GM12891 (cell line): Measurements from ENCODE around the gene RANBP10.

Experiments
- DNase-seq: peaks from one replicate; pipeline ENCODE4 v3.0.0; 2011; ENCODE audit warnings: low spot score; ENCODE audit not compliant: insufficient read length
- FAIRE-seq: peaks from 2 replicates; lab custom pipeline; 2011; peaks lifted over from hg19 to GRCh38; lab: Jason Lieb, UNC
- PAX5 ChIP-seq: IDR thresholded peaks from 2 replicates; pipeline ENCODE4 v1.6.1; 2011; ENCODE audit warnings: low read length, moderate library complexity, mild to moderate bottlenecking; ENCODE audit not compliant: insufficient read depth, severe bottlenecking
- POLR2A ChIP-seq: IDR thresholded peaks from 2 replicates; pipeline ENCODE4 v1.6.1; 2011; ENCODE audit warnings: low read depth, low read length, control low read depth
- POLR2AphosphoS5 ChIP-seq: IDR thresholded peaks from 2 replicates; pipeline ENCODE4 v1.6.1; 2011; ENCODE audit warnings: low read depth, low read length, control low read depth
- POU2F2 ChIP-seq: IDR thresholded peaks from 2 replicates; pipeline ENCODE4 v1.6.1; 2011; ENCODE audit warnings: low read depth, mild to moderate bottlenecking, control low read depth, low read length, moderate library complexity
- SPI1 ChIP-seq: IDR thresholded peaks from 2 replicates; pipeline ENCODE4 v1.6.1; 2011; ENCODE audit warnings: low read depth, low read length, control low read depth
- TAF1 ChIP-seq: IDR thresholded peaks from 2 replicates; pipeline ENCODE4 v1.6.1; 2011; ENCODE audit warnings: low read depth, low read length, control low read depth

The RANBP10 gene

DNA sequence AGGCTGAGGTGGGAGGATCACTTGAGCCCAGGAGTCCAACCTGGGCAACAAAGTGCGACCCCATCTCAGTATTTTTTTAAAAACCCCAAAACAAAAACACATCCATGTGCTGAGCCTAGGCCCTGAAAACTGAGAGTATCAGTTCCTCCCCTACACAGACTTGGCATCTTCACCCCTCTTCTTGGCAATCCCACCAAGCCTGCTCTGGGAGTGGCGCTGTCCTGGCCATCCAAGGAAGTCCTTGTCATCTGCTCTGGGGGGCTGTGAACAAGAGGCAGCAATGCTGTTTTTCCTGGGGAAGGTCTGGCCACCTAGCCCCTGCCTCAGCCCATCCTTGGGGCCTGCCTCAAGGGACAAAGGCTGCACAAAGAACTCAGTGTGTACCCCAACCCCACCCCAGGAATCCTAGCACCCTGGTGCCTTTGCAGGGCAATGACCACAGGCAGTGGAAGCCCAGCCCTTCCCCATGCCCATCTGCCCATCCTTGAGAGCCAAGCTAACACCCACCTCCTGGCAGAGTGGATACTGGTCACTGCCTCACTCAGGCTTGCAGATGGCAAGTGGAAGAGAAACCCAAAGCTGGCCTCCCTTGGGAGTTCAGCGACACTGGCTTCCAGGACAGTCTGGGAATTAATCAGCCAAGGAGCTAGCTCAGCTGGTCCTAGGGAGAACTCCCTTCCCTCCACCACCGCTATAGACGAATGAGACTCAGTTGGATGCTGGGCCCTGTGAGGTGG, 72.5 kb downstream of the RANBP10 start:
- FAIRE-seq (no peak), DNase-seq (no peak)
- no peak for TF ChIP-seq POLR2AphosphoS5
- TF ChIP-seq TAF1, result no peak
- TF ChIP-seq PAX5, result no peak
- no peak for TF ChIP-seq POU2F2
- TF ChIP-seq SPI1, result no peak
- TF ChIP-seq POLR2A, result no peak

DNA sequence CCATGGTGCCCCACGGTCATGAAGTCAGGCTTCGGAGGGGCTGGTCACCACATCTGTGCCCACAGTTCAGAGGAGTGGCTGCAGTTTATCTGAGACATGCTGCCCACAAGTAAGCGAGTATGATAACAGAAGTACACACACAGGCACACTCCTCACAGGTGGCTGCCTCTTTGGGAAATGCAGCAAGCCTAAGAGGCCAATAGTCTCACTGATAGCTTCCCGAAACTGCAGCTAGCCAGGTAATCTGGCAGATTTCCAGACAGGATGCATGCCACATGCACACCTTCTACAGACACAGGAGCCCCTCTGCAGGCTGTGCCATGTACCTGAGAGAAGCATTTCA, 74.6 kb downstream of the RANBP10 start:
- TF ChIP-seq PAX5 (no peak), POLR2AphosphoS5 (no peak), POLR2A (no peak), SPI1 (no peak), POU2F2 (no peak), TAF1 (no peak)
- DNase-seq (no peak), FAIRE-seq (no peak)

DNA sequence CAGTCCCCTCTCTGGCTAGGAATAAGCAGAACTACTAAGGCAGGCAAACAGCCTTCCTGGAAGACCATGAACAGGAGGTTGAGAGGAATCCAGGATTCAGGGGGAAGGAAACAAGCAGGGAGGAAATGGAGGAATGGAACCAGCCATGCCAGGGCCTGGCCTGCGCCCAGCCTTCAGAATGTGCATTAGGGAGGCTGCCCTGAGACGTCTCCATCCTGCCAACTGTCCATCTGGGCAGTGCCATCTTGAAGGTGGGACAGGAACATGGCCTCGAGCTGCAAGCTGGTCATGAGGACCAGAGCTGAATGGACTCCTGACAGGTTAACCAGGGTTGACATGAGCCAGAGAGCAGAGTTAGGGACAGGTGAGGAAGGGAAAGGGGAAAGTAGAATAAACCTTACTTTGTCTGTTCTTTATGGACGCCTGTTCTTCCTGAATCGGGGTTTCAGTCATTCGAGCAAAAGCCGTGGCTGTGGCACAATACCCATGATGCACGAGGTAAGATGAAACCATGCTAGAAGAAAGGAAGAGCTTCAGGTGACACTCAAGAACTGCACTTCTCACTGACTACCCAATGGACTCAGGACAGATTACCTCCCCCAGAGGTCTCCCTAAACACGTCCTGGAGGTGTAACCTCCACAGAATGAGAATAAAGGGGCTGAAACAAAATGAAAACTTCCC, 75.1 kb downstream of the RANBP10 start:
- DNase-seq, result no peak
- TF ChIP-seq POLR2A, result no peak
- no peak for TF ChIP-seq POLR2AphosphoS5
- TF ChIP-seq PAX5, result no peak
- TF ChIP-seq POU2F2, result no peak
- TF ChIP-seq SPI1, result no peak
- no peak for TF ChIP-seq TAF1
- no peak for FAIRE-seq

DNA sequence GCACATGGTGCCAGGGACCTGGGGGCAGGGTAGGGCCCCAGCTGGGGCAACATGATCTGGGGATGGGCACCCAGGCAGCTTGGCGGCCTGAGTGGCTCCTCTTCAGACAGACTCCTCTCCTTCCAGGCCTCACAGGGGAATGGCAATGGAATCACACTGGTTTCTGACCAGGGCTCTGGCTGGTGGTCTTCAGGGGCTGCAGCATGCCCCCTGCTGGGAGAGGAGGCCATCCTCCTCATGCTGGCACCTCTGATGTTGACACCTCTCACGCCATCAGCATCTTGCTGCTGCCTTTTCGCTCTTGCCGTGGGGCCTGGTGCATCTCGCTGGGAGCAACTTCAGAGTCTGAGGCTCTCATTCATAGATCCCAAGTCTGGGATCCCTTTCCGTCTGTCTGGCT, 76.0 kb downstream of the RANBP10 start:
- DNase-seq, result no peak

DNA sequence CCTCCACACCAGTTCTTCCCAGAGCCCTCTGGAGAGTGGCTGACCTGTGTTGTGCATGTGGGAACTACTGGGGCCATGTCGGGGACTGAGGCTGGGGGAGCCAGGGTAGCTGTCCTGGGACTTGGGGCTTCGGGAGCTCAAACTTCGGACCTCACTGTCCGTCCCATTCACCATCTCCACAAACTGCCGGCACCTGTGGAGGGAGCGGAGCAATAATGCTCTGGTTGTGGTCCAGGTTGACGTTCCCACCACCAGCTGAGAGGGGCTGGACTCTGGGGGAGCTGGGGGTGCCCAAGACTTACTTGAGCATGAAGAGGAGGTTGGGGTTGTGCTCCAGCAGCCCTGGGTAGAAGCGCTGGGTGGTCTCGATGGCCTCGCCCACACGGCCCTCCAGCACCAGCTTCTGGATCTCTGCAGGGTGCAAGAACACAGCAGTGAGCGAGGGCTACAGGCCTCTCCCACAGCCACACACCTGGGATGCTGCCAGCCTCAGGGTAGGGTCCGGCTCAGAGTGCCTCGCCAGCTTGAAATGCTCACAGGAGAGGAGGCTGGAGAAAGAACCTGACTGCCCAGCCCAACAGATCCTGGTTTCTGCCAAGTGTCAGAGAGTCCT, 76.6 kb downstream of the RANBP10 start:
- FAIRE-seq (no peak), DNase-seq (no peak)
- TF ChIP-seq POLR2A, result no peak
- no peak for TF ChIP-seq TAF1
- no peak for TF ChIP-seq SPI1
- no peak for TF ChIP-seq POU2F2
- TF ChIP-seq POLR2AphosphoS5, result no peak
- TF ChIP-seq PAX5, result no peak

More for the DNA sequence above, 76.0 kb downstream of the RANBP10 start:
- no peak for FAIRE-seq
- TF ChIP-seq SPI1 (no peak), POU2F2 (no peak), POLR2AphosphoS5 (no peak), TAF1 (no peak), PAX5 (no peak), POLR2A (no peak)

DNA sequence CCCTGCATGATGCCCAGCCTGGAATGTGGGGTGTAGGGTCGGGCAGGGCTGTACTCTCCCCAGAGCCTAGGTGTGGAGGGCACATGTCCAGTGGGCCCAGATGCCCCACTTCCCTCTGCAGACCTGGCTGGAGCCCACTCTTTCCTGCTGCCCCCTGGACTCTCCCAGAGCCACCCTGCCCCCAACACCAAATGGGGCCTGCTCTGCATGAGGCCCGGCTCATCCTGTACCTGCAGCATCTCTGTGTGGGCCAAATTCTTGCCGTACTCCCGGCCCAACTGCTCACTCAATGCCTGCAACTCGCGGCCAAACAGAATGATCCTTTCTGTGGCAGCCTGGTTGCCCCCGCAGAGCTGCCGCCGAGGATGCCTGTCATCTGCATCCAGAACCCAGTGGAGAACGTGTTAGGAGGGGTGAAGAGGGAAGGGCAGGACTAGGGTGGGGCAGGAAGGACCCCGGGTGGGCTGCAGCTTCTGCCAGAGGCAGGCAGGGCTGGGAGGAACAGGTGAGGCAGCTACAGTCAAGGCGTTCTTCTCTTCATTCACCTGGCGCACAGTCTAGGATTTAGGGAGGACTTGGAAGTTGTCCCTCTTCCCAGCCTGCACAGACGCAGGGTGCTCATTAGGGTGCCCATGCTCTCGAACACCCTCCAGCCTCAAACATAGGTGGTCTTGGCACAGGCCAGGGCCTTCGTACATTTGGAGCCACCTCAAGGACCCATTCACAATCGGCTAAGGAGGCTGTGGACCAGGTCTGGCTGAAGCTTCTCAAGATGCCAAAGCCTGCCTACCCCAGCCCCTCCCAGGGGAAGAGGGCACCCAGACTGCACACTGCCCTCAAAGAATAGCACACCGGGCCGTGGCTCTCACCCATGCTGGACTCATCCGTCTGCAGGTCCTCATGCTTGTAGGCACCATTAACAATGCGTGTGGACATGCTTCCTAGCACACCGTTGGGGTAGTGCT, 78.6 kb downstream of the RANBP10 start:
- TF ChIP-seq SPI1 (no peak), TAF1 (no peak), POLR2AphosphoS5 (no peak), PAX5 (no peak)
- FAIRE-seq, result no peak
- no peak for DNase-seq

DNA sequence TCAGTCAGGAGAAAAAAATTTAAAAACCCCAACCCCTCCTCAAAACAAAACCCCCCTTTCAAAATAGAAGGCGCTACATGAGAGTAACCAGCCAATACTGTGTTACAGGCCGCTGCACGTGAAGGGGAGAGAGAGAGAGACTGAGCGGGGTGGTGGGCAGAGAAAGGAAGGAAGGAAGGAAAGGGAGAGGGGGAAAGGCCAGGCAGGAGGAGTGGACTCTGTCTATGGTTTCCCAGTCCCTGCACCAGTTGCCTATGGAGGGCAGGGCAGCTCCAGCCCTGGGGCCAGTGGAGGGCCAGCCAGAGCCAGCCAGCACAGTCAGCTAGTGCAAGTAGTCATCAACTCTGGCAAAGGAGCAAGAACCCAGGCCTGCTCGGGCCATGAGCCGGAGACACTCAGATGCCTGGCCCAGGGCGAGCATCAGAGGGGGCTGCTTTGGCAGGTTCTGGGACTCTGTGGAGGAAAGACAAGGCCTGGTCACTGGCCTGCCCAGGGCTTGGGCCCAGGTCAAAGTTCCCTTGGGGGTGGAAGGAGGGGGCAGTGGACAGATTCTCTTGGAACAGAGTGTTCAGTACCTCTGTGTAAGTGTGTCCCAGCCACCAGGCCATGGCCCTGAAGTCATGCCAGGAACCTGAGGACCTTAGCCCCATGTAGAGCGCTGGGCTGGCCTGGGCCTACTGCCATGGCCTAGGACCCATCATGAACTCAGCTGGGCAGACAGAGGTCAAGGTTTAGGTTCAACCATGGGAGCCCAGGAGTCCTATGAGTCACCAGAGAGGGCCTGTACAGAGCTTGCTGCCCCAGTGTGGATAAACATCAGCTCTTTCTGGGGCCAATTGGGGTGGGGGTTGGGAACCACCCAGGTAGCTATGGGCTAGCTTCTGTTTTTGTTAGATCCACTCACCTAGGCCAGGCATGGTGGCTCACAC, 80.0 kb downstream of the RANBP10 start:
- no peak for FAIRE-seq
- no peak for DNase-seq
- TF ChIP-seq POU2F2 (no peak), PAX5 (no peak), TAF1 (no peak), SPI1 (no peak), POLR2AphosphoS5 (no peak)

DNA sequence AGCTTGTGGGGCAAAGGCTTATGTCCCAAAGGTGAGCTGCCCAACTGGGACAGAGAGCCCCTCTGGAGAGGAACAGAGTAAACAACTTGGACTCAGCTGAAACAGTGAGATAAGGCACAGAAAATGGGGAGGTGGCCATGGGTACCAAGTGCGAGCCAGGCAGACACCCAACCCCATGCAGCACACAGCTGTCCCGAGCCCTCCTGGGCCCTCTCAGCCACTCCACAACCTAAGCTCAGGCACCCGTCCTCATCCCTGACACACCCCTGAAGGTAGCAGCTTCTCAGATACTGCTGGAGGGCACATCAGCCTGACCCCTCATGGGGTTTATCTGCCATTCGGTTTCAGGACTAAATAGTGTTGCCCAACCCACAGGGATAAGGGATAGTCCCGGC, 82.5 kb downstream of the RANBP10 start:
- DNase-seq, result no peak
- FAIRE-seq, result no peak
- TF ChIP-seq POU2F2 (no peak), POLR2A (no peak), POLR2AphosphoS5 (no peak), PAX5 (no peak), SPI1 (no peak), TAF1 (no peak)
